ENCODE measurements around the gene CPT1B. TPM values are rescaled to one million over a fixed set of nuclear protein-coding genes. Genes with fewer than 3 reads are reported as not detected.

Gene CPT1B
- total and polyA plus RNA-seq, 10 of the 15 experiments (the other 5 are each of a cell fraction or from before 2014, with no cell fraction given) = 3.5 to 54.0 (median 21.7) TPM

GRCh38 chr22:50527921-50528681 lies 50.1 kb downstream of the CPT1B start:
- RAD21 ChIA-PET (ENCODE audit: unreplicated experiment) = interaction anchor here (0.9 to 6.3 kb wide), 5 partner anchors 12 to 252 kb away, joined by 3 to 106 read pairs (median 6); partner anchors contain the start of genes LMF2, NCAPH2 and SYCE3
- ATAC-seq = no peak
- WGBS (ENCODE audit: insufficient coverage, insufficient replicate concordance, low lambda C conversion rate, missing lambda C conversion rate) = 97% methylated on average over 15 of the region's 18 CpGs
- no peaks in the 10 kb centered on the region for H3K27me3 ChIP-seq (replicated peaks in 1 of 2; ENCODE audit: control insufficient read depth in 2 of 2, insufficient read depth in 2 of 2, low read length in 1 of 2)
- FAIRE-seq = no peak
- POLR2A ChIA-PET = interaction anchor here (0.6 to 6.5 kb wide), 8 partner anchors 10 to 101 kb away, joined by 3 to 232 read pairs (median 9); partner anchors contain the start of gene KLHDC7B
- peak overlapping the region; percentile 18; the same call in 1 of the 2 replicates for H3K9ac ChIP-seq (ENCODE audit: control insufficient read depth, insufficient read depth, low read length)
- H3K27ac ChIP-seq (ENCODE audit: control insufficient read depth, insufficient read depth) = peak overlapping the region; percentile 100
- no peak for DNase-seq (ENCODE audit: low read depth, low spot score)
- no peaks in the 10 kb centered on the region for H4K20me1 ChIP-seq (ENCODE audit: control insufficient read depth, insufficient read depth)
- SMC1A ChIA-PET (ENCODE audit: uncharacterized antibody, unreplicated experiment) = interaction anchor here (1.1 to 5.8 kb wide), 5 partner anchors 12 to 93 kb away, joined by 5 to 58 read pairs (median 10); partner anchors contain the start of gene SYCE3
- intact Hi-C loops (cut with micrococcal nuclease; ENCODE audit: unreplicated experiment) (loop anchor here (1.0 to 5.0 kb wide), 3 partner anchors 34 to 92 kb away; partner anchors contain the start of genes CHKB and SYCE3), in situ Hi-C loops (cut with MboI) (loop anchor here (5.0 kb wide), 1 partner anchor 94 kb away; no protein-coding TSS in a partner anchor)
- H3K36me3 ChIP-seq (ENCODE audit: control insufficient read depth in 2 of 2, insufficient read depth in 2 of 2, low read length in 1 of 2) = peaks cover 0 to 10% of the 10 kb centered on the region in 2 experiments; a peak in 3 of 4 replicates
- TF ChIP-seq E2F4 (IDR thresholded peaks at IDR 0.05; ENCODE audit: low read depth, low read length) = no peak
- no peak for TF ChIP-seq NFYB (IDR thresholded peaks at IDR 0.05; ENCODE audit: insufficient read depth, low read depth, low read length)
- TF ChIP-seq RB1 (IDR thresholded peaks at IDR 0.05; ENCODE audit: borderline replicate concordance) = no peak
- TF ChIP-seq TCF7 (IDR thresholded peaks at IDR 0.05; ENCODE audit: borderline replicate concordance) = no peak
- no peak for TF ChIP-seq NFXL1 (IDR thresholded peaks at IDR 0.05; ENCODE audit: borderline replicate concordance)
- peak; percentile 29; the same call in 1 of the 2 replicates for TF ChIP-seq PAX5 (IDR thresholded peaks at IDR 0.05; ENCODE audit: borderline replicate concordance, low read depth, low read length)
- no peak for TF ChIP-seq TBL1XR1 (IDR thresholded peaks at IDR 0.05; ENCODE audit: low read depth, low read length)
- TF ChIP-seq POLR2AphosphoS5 (IDR thresholded peaks at IDR 0.05; ENCODE audit: low read length) = 0 out of 2 replicates have a peak, but pooled peaks have one; percentile 9
- no peak for TF ChIP-seq CHD4 (IDR thresholded peaks at IDR 0.05)
- no peak for TF ChIP-seq ZNF274 (IDR thresholded peaks at IDR 0.05; ENCODE audit: insufficient read depth, insufficient read length)
- no peak for TF ChIP-seq BCLAF1 (IDR thresholded peaks at IDR 0.05)
- peak overlapping the region; percentile 78; the same call in 1 of the 2 replicates for H3K4me3 ChIP-seq
- no peak overlapping the region for H2AFZ ChIP-seq (ENCODE audit: control insufficient read depth, low read depth, low read length)
- CTCF ChIA-PET = interaction anchor here (0.9 to 2.4 kb wide), 6 partner anchors 12 to 93 kb away, joined by 3 to 12 read pairs (median 4); no protein-coding TSS in a partner anchor
- no TSS peak for BruUV-seq (replicated peaks)
- H3K4me2 ChIP-seq (ENCODE audit: control insufficient read depth, insufficient read depth) = peak overlapping the region; percentile 71
- no peaks in the 10 kb centered on the region for H3K9me3 ChIP-seq (replicated peaks; ENCODE audit: control insufficient read depth, insufficient read depth, low read length)
- H3K4me1 ChIP-seq (ENCODE audit: control insufficient read depth, insufficient read depth, low read length) = peaks cover 21% of the 10 kb centered on the region
- peaks cover 79% of the 10 kb centered on the region for H3K79me2 ChIP-seq (ENCODE audit: control insufficient read depth, insufficient read depth, low read length)
